Smooth muscle cell (in vitro differentiated cells): ENCODE measurements around the gene ANTKMT. TPM values are rescaled to one million over a fixed set of nuclear protein-coding genes. Genes with fewer than 3 reads are reported as not detected.

ENCODE experiments used
- DNase-seq: peaks from one replicate; lab custom pipeline; 2025; ENCODE audit not compliant: unreplicated experiment; lab: John Stamatoyannopoulos, UW
- H2AFZ ChIP-seq: fragments of 200-600 bp; sonication (generic); 2 replicates; pipeline ENCODE4 v1.6.0; 2016; ENCODE audit warnings: antibody characterized with exemption, low read depth, mild to moderate bottlenecking
- H3F3A ChIP-seq: fragments of 200-600 bp; sonication (generic); 2 replicates; pipeline ENCODE4 v1.6.0; 2017; ENCODE audit warnings: antibody characterized with exemption, low read depth
- H3K27ac ChIP-seq: fragments of 200-600 bp; sonication (generic); 2 replicates; pipeline ENCODE4 v1.5.1; 2016; ENCODE audit warnings: low read depth, mild to moderate bottlenecking
- H3K27me3 ChIP-seq: fragments of 200-600 bp; sonication (generic); 2 replicates; pipeline ENCODE4 v1.6.1; 2016; ENCODE audit warnings: low read depth, mild to moderate bottlenecking
- H3K36me3 ChIP-seq: fragments of 200-600 bp; sonication (generic); 2 replicates; pipeline ENCODE4 v1.5.1; 2016; ENCODE audit warnings: low read depth
- H3K4me1 ChIP-seq: fragments of 200-600 bp; sonication (generic); 2 replicates; pipeline ENCODE4 v1.5.1; 2016; ENCODE audit warnings: low read depth
- H3K4me2 ChIP-seq: fragments of 200-600 bp; sonication (generic); 2 replicates; pipeline ENCODE4 v1.6.0; 2016; ENCODE audit warnings: mild to moderate bottlenecking
- H3K4me3 ChIP-seq: fragments of 200-600 bp; sonication (generic); 2 replicates; pipeline ENCODE4 v1.5.1; 2016; ENCODE audit warnings: mild to moderate bottlenecking
- H3K79me2 ChIP-seq: fragments of 200-600 bp; sonication (generic); 2 replicates; pipeline ENCODE4 v1.6.0; 2016; ENCODE audit warnings: low read depth, mild to moderate bottlenecking
- H3K9ac ChIP-seq: fragments of 200-600 bp; sonication (generic); 2 replicates; pipeline ENCODE4 v1.6.0; 2016; ENCODE audit warnings: low read depth
- H3K9me3 ChIP-seq: fragments of 200-600 bp; sonication (generic); replicated peaks from 2 replicates; pipeline ENCODE4 v1.5.1; 2016; ENCODE audit warnings: low read depth
- H4K20me1 ChIP-seq: fragments of 200-600 bp; sonication (generic); 2 replicates; pipeline ENCODE4 v1.6.0; 2016; ENCODE audit warnings: low read depth
- WGBS: methylation state at CpG from one replicate; pipeline ENCODE4 v1.1.7; 2016; ENCODE audit warnings: low lambda C conversion rate; 5-methylcytosine and 5-hydroxymethylcytosine counted together
- polyA plus RNA-seq: library from polyadenylated mRNA; unstranded; fragments of >200 nt; fragmentation: Nextera tagmentation; extraction: Ambion mirVana; gene quantifications from 2 replicates; pipeline ENCODE4 v1.2.1, GENCODE V29; 2016
- total RNA-seq: library from RNA; depleted of rRNA; stranded (reverse); fragments of >200 nt; gene quantifications from 2 replicates; pipeline ENCODE4 v1.2.3, GENCODE V29; 2014
- TF ChIP-seq, protein P1 (sequence below): fragments of 200-600 bp; sonication (generic); IDR thresholded peaks from 2 replicates; pipeline ENCODE4 v1.5.1; 2017; ENCODE audit warnings: borderline replicate concordance, mild to moderate bottlenecking, antibody characterized with exemption; ENCODE audit not compliant: insufficient read depth, poor library complexity, severe bottlenecking

ANTKMT gene
- total and polyA plus RNA-seq, 2 experiments from 2014 or later, result 15.6 to 39.8 TPM

- peak within 1 kb of the TSS; percentile 30 for H2AFZ ChIP-seq
- H3K79me2 ChIP-seq, result no peaks in the 10 kb centered on the region
- no peak within 1 kb of the TSS for H3K27ac ChIP-seq
- WGBS, result 5% methylated on average over 43 of the region's 88 CpGs
- peak within 1 kb of the TSS; percentile 69 for H3K4me3 ChIP-seq
- TF ChIP-seq, protein P1, sequence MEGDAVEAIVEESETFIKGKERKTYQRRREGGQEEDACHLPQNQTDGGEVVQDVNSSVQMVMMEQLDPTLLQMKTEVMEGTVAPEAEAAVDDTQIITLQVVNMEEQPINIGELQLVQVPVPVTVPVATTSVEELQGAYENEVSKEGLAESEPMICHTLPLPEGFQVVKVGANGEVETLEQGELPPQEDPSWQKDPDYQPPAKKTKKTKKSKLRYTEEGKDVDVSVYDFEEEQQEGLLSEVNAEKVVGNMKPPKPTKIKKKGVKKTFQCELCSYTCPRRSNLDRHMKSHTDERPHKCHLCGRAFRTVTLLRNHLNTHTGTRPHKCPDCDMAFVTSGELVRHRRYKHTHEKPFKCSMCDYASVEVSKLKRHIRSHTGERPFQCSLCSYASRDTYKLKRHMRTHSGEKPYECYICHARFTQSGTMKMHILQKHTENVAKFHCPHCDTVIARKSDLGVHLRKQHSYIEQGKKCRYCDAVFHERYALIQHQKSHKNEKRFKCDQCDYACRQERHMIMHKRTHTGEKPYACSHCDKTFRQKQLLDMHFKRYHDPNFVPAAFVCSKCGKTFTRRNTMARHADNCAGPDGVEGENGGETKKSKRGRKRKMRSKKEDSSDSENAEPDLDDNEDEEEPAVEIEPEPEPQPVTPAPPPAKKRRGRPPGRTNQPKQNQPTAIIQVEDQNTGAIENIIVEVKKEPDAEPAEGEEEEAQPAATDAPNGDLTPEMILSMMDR, result no peak
- peak within 1 kb of the TSS; percentile 99 for H3K4me2 ChIP-seq
- H3K9ac ChIP-seq, result peak within 1 kb of the TSS; percentile 35
- H3K9me3 ChIP-seq, result no peaks in the 10 kb centered on the region
- H3K27me3 ChIP-seq, result no peaks in the 10 kb centered on the region
- peaks cover 7% of the 10 kb centered on the region for H4K20me1 ChIP-seq
- peaks cover 10% of the 10 kb centered on the region for H3K4me1 ChIP-seq
- H3F3A ChIP-seq, result peaks cover 4% of the 10 kb centered on the region
- peak; percentile 34 for DNase-seq
- H3K36me3 ChIP-seq, result no peaks in the 10 kb centered on the region
These were observed 5.7 kb downstream of the ANTKMT start, which contains the start of the genes CCDC78 and HAGHL for GRCh38 chr16:726438-727290. TSS of gene CCDC78 (minus strand) at chr16:726443. CDS start at chr16:726367, 76 bp downstream. TSS of gene HAGHL (plus strand) at chr16:727106. CDS start at chr16:727510, 404 bp downstream.

GRCh38 chr16:727291-727977 is 6.5 kb downstream of the ANTKMT start:
- no peaks in the 10 kb centered on the region for H4K20me1 ChIP-seq
- no peak for DNase-seq
- H3K9me3 ChIP-seq, result no peaks in the 10 kb centered on the region
- WGBS, result 3% methylated on average over 56 of the region's 61 CpGs
- H3K4me1 ChIP-seq, result peaks cover 10% of the 10 kb centered on the region
- peak overlapping the region; percentile 30 for H2AFZ ChIP-seq
- H3K4me2 ChIP-seq, result peak overlapping the region; percentile 99
- no peak overlapping the region for H3K27ac ChIP-seq
- H3K79me2 ChIP-seq, result no peaks in the 10 kb centered on the region
- no peaks in the 10 kb centered on the region for H3K27me3 ChIP-seq
- peaks cover 4% of the 10 kb centered on the region for H3F3A ChIP-seq
- no peaks in the 10 kb centered on the region for H3K36me3 ChIP-seq
- TF ChIP-seq, protein P1, result no peak
- peak overlapping the region; percentile 69 for H3K4me3 ChIP-seq
- peak overlapping the region; percentile 35 for H3K9ac ChIP-seq

- H2AFZ ChIP-seq, result no peak overlapping the region
- H3K79me2 ChIP-seq, result no peaks in the 10 kb centered on the region
- TF ChIP-seq, protein P1, result no peak
- peak overlapping the region; percentile 99 for H3K4me2 ChIP-seq
- H3K27me3 ChIP-seq, result no peaks in the 10 kb centered on the region
- peak overlapping the region; percentile 69 for H3K4me3 ChIP-seq
- peak overlapping the region; percentile 35 for H3K9ac ChIP-seq
- no peaks in the 10 kb centered on the region for H3K36me3 ChIP-seq
- no peaks in the 10 kb centered on the region for H4K20me1 ChIP-seq
- 5% methylated on average over 10 of the region's 80 CpGs for WGBS
- no peak overlapping the region for H3K27ac ChIP-seq
- H3K4me1 ChIP-seq, result peaks cover 10% of the 10 kb centered on the region
- peaks cover 4% of the 10 kb centered on the region for H3F3A ChIP-seq
- no peaks in the 10 kb centered on the region for H3K9me3 ChIP-seq
- peak; percentile 34 for DNase-seq
These were observed 7.4 kb downstream of the ANTKMT start for GRCh38 chr16:728131-728889.
